Measurements from ENCODE around the gene EXOC7. TPM values are rescaled to one million over a fixed set of nuclear protein-coding genes. Genes with fewer than 3 reads are reported as not detected.

The EXOC7 gene
- total RNA-seq, 1 experiment from 2014 or later = 160 TPM

GRCh38 chr17:76080768-76081287 is 22.8 kb downstream of the EXOC7 start:
- Histone ChIP-seq H3K27me3 (ENCODE audit: insufficient read depth, low read length) (peaks cover 35% of the 10 kb centered on the region), H2AFZ (ENCODE audit: low read length) (no peak overlapping the region), H2BK12ac (ENCODE audit: insufficient read length, low read depth, low read length) (no peak overlapping the region), H3K79me2 (ENCODE audit: insufficient read depth, low read length) (no peaks in the 10 kb centered on the region), H2BK120ac (ENCODE audit: low read depth, low read length, poor library complexity, severe bottlenecking) (no peak overlapping the region), H2AK5ac (ENCODE audit: insufficient read length, low read length) (no peak overlapping the region), H3K56ac (ENCODE audit: insufficient read length, low read depth, low read length) (no peak overlapping the region), H2BK5ac (ENCODE audit: insufficient read length, low read length) (no peak overlapping the region), H3K4me2 (ENCODE audit: insufficient read depth, insufficient read length, low read length) (peak overlapping the region; percentile 56), H3K79me1 (ENCODE audit: insufficient read depth, low read depth, low read length, poor library complexity, severe bottlenecking) (no peaks in the 10 kb centered on the region), H4K5ac (ENCODE audit: insufficient read length, low read depth, low read length) (no peak overlapping the region), H3K14ac (ENCODE audit: insufficient read depth, low read length) (no peak overlapping the region), H3K18ac (ENCODE audit: insufficient read length, low read depth, low read length) (peak overlapping the region; percentile 18), H4K20me1 (ENCODE audit: control insufficient read depth, insufficient read depth, insufficient read length) (peaks cover 3% of the 10 kb centered on the region), H3K27ac (ENCODE audit: insufficient read length, low read depth, low read length) (no peak overlapping the region), H3K9me3 (ENCODE audit: control insufficient read depth, low read depth, low read length) (no peaks in the 10 kb centered on the region), H3K4ac (ENCODE audit: low read depth, low read length) (no peak overlapping the region), H3T11ph (ENCODE audit: low read length) (no peak overlapping the region), H4K91ac (ENCODE audit: insufficient read length, low read depth, low read length) (no peak overlapping the region), H3K23ac (ENCODE audit: insufficient read length, low read depth, low read length) (no peak overlapping the region), H3K4me1 (ENCODE audit: insufficient read depth, low read length) (peaks cover 8% of the 10 kb centered on the region; the same call in 1 of the 2 replicates), H4K8ac (replicated peaks; ENCODE audit: insufficient read length, low read depth, low read length) (no peak overlapping the region), H2BK15ac (ENCODE audit: low read depth, low read length) (no peak overlapping the region), H2BK20ac (ENCODE audit: low read depth, low read length, poor library complexity, severe bottlenecking) (no peak overlapping the region), H3K9ac (ENCODE audit: extremely low read depth, insufficient read length, low read length) (no peak overlapping the region), H3K23me2 (ENCODE audit: insufficient read length, low read depth, low read length, poor library complexity, severe bottlenecking) (peaks cover 15% of the 10 kb centered on the region)
- WGBS (ENCODE audit: extremely low coverage, insufficient read length, low lambda C conversion rate) = no CpG with 5 or more reads among the region's 6 CpGs
- Mint-ChIP-seq H3K9me3 (no peaks in the 10 kb centered on the region; a peak in 1 of 5 replicates), H3K4me1 (peaks cover 37 to 47% of the 10 kb centered on the region in 2 experiments), H3K27ac (peak overlapping the region; percentile 51 to 91 (median 75); a peak in 3 of 7 replicates), H3K36me3 (ENCODE audit: insufficient read depth in 1 of 3, low read depth in 3 of 3) (peaks cover 8 to 35% (median 23%) of the 10 kb centered on the region in 3 experiments; a peak in 6 of 7 replicates), H3K27me3 (ENCODE audit: low read depth) (peaks cover 46% of the 10 kb centered on the region), H3K4me3 (peak overlapping the region; percentile 41 to 54; a peak in 3 of 5 replicates)
- DNase-seq = peak; percentile 58
- no peak for TF ChIP-seq CTCF (conservative IDR thresholded peaks at IDR 0.05)
